Tibial artery (tissue), 4 donors: ENCODE measurements around the gene PLA2G3.

Experiments
- DNase-seq, 2 donors: peaks; one replicate each; pipeline ENCODE4 v3.0.0-alpha.2; 2019
- H3K27ac ChIP-seq, 2 donors: fragments of 200-600 bp; sonication (generic) in 1 of 2; 1 replicate in 1 of 2; 2 replicates in 1 of 2; pipeline ENCODE4 v1.5.1; 2018 to 2019; ENCODE audit warnings: mild to moderate bottlenecking in 1 of 2
- H3K27me3 ChIP-seq, 2 donors: fragments of 200-600 bp; sonication (generic) in 1 of 2; one replicate each; pipeline versions ENCODE4 v1.5.1 to v1.6.0; 2016 to 2019
- H3K36me3 ChIP-seq, 3 donors: fragments of 200-600 bp; sonication (generic) in 2 of 3; one replicate each; pipeline ENCODE4 v1.5.1; 2016 to 2019; ENCODE audit warnings: mild to moderate bottlenecking in 2 of 3
- H3K4me1 ChIP-seq, 4 donors: fragments of 200-600 bp; sonication (generic) in 2 of 4; 1 replicate in 3 of 4; 2 replicates in 1 of 4; pipeline ENCODE4 v1.5.1; 2016 to 2019
- H3K4me3 ChIP-seq, 2 donors: fragments of 200-600 bp; sonication (generic) in 1 of 2; 1 replicate in 1 of 2; 2 replicates in 1 of 2; pipeline ENCODE4 v1.5.1; 2018 to 2019; ENCODE audit warnings: mild to moderate bottlenecking in 2 of 2
- H3K9me3 ChIP-seq, 3 donors: fragments of 200-600 bp; sonication (generic) in 1 of 3; one replicate each; pipeline ENCODE4 v1.5.1; 2016 to 2019
- CTCF ChIP-seq, 2 experiments: fragments of 200-600 bp in 1 of 2; fragments of 450-650 bp in 1 of 2; IDR thresholded peaks; one replicate each; pipeline ENCODE4 v1.5.1; 2017 to 2019; ENCODE audit warnings: antibody characterized with exemption in 2 of 2, mild to moderate bottlenecking in 1 of 2, moderate library complexity in 1 of 2
- intact Hi-C: fragments of 100-400 bp; cut with DNase I; formaldehyde crosslinking; loops from one replicate; pipeline ENCODE4 v1.15.0; 2023; ENCODE audit warnings: low total_unique reads

PLA2G3 gene

GRCh38 chr22:31126869-31127175 lies 13.5 kb downstream of the PLA2G3 start:
- no peak overlapping the region for H3K27ac ChIP-seq

GRCh38 chr22:31126128-31126868 lies 14.0 kb downstream of the PLA2G3 start:
- no peak for TF ChIP-seq CTCF (IDR thresholded peaks at IDR 0.05)
- Histone ChIP-seq H3K27ac (no peak overlapping the region), H3K4me1 (peaks cover 0 to 17% (median 11%) of the 10 kb centered on the region in 4 donors), H3K36me3 (no peaks in the 10 kb centered on the region), H3K27me3 (no peaks in the 10 kb centered on the region), H3K9me3 (no peaks in the 10 kb centered on the region), H3K4me3 (no peak overlapping the region)
- no peak for DNase-seq
- intact Hi-C loops = no loop called here

More at GRCh38 chr22:31126869-31127175, 13.5 kb downstream of the PLA2G3 start:
- Histone ChIP-seq H3K27me3 (no peaks in the 10 kb centered on the region), H3K4me3 (no peak overlapping the region), H3K36me3 (no peaks in the 10 kb centered on the region), H3K4me1 (peaks cover 0 to 16% (median 11%) of the 10 kb centered on the region in 4 donors), H3K9me3 (no peaks in the 10 kb centered on the region)
- DNase-seq = no peak
- no peak for TF ChIP-seq CTCF (IDR thresholded peaks at IDR 0.05)
- intact Hi-C loops = no loop called here

DNA sequence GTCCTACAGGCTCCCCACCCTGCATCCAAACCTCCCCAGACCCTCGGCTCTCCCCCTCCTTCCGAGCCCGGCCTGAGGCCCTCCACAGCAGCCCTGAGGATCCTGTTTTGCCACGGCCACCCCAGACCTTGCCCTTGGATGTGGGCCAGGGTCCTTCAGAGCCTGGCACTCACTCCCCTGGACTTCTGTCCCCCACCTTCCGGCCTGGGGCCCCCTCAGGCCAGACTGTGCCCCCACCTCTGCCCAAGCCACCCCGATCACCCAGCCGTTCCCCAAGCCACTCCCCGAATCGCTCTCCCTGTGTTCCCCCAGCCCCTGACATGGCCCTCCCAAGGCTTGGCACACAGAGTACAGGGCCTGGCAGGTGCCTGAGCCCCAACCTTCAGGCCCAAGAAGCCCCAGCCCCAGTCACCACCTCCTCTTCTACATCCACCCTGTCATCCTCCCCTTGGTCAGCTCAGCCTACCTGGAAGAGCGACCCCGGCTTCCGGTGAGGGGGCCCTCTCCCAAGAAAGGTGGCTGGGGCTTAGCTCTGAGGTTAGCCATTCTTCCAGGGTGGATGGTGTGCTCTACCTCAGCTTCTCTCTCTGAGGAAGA lies 14.7 kb downstream of the PLA2G3 start:
- H3K36me3 ChIP-seq = no peaks in the 10 kb centered on the region
- no peak overlapping the region for H3K27ac ChIP-seq
- H3K4me3 ChIP-seq = no peak overlapping the region
- no peaks in the 10 kb centered on the region for H3K27me3 ChIP-seq
- TF ChIP-seq CTCF (IDR thresholded peaks at IDR 0.05) = no peak
- DNase-seq = no peak
- peaks cover 0 to 17% (median 11%) of the 10 kb centered on the region in 4 donors for H3K4me1 ChIP-seq
- intact Hi-C loops = no loop called here
- H3K9me3 ChIP-seq = no peaks in the 10 kb centered on the region

GRCh38 chr22:31124811-31125465 lies 15.4 kb downstream of the PLA2G3 start:
- Histone ChIP-seq H3K4me3 (no peak overlapping the region), H3K27me3 (no peaks in the 10 kb centered on the region), H3K27ac (no peak overlapping the region), H3K36me3 (no peaks in the 10 kb centered on the region), H3K4me1 (peaks cover 0 to 17% (median 11%) of the 10 kb centered on the region in 4 donors), H3K9me3 (no peaks in the 10 kb centered on the region)
- no peak for TF ChIP-seq CTCF (IDR thresholded peaks at IDR 0.05)
- DNase-seq = no peak
- intact Hi-C loops = no loop called here

DNA sequence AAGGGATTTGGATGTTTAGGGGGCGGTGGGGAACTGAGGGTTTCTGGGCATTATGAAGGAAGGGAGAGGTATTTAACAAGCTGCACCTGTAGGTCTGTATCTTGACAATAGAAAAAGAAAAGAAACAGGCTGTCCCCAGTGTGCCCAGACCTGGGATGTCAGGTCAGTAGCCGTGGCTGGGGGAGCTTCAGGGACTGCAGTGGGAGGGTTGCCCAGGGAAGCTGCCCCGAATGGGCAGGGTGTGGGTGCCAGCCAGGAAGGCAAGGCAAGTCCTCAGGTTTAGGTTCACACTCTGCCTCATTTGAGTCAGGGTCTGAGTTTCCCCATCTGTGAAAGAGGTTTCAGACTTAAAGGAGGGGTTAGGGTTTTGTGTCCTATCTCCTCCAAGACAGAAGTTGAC lies 16.0 kb downstream of the PLA2G3 start:
- intact Hi-C loops = no loop called here
- H3K4me3 ChIP-seq = no peak overlapping the region
- no peaks in the 10 kb centered on the region for H3K27me3 ChIP-seq
- no peak for DNase-seq
- no peak for TF ChIP-seq CTCF (IDR thresholded peaks at IDR 0.05)
- no peaks in the 10 kb centered on the region for H3K36me3 ChIP-seq
- H3K4me1 ChIP-seq = peaks cover 0 to 17% (median 11%) of the 10 kb centered on the region in 4 donors
- no peaks in the 10 kb centered on the region for H3K9me3 ChIP-seq
- no peak overlapping the region for H3K27ac ChIP-seq
